Measurements from ENCODE around the gene SCN1A. TPM values are rescaled to one million over a fixed set of nuclear protein-coding genes. Genes with fewer than 3 reads are reported as not detected.

The SCN1A gene
- total and polyA plus RNA-seq, 2 experiments from 2014 or later, result 1.2 to 1.3 TPM

- Histone ChIP-seq H3K36me3 (ENCODE audit: insufficient read depth) (no peaks in the 10 kb centered on the region), H4K20me1 (replicated peaks; ENCODE audit: insufficient read depth) (no peaks in the 10 kb centered on the region), H3K79me2 (replicated peaks; ENCODE audit: insufficient read depth) (no peaks in the 10 kb centered on the region), H3K4me1 (ENCODE audit: insufficient read depth) (0 out of 2 replicates have a peak, but pooled peaks cover 5% of the 10 kb centered on the region), H3K4me2 (no peak overlapping the region), H3K4me3 (no peak overlapping the region), H2AFZ (peak overlapping the region; percentile 2; the same call in 1 of the 2 replicates), H3F3A (replicated peaks; ENCODE audit: low read depth) (no peaks in the 10 kb centered on the region), H3K27me3 (ENCODE audit: insufficient read depth) (no peaks in the 10 kb centered on the region), H3K9me2 (ENCODE audit: insufficient read depth) (no peaks in the 10 kb centered on the region), H3K27ac (ENCODE audit: low read depth) (no peak overlapping the region)
- H3K36me3 Mint-ChIP-seq (ENCODE audit: low read depth), result no peaks in the 10 kb centered on the region
- no peaks in the 10 kb centered on the region; the same call in 2 of the 3 replicates for H3K4me1 Mint-ChIP-seq
- H3K27me3 Mint-ChIP-seq (ENCODE audit: insufficient read depth, low read depth, poor library complexity), result peaks cover 2% of the 10 kb centered on the region
- H3K9me3 Mint-ChIP-seq, result no peaks in the 10 kb centered on the region
- H3K4me3 Mint-ChIP-seq, result no peak overlapping the region
- TF ChIP-seq REST (IDR thresholded peaks at IDR 0.05; ENCODE audit: unreplicated experiment), result no peak
- TF ChIP-seq ZNF331 (CRISPR knock-in tag; IDR thresholded peaks at IDR 0.05; ENCODE audit: low read depth), result no peak
- no peak for TF ChIP-seq ZNF462 (CRISPR knock-in tag; IDR thresholded peaks at IDR 0.05)
- no peak for TF ChIP-seq STAT1 (IDR thresholded peaks at IDR 0.05; ENCODE audit: unreplicated experiment)
- TF ChIP-seq EZH2 (IDR thresholded peaks at IDR 0.05; ENCODE audit: low read depth, unreplicated experiment), result no peak
- no peak for TF ChIP-seq CREB1 (CRISPR knock-in tag; IDR thresholded peaks at IDR 0.05; ENCODE audit: low read depth)
- TF ChIP-seq CTCF (conservative IDR thresholded peaks at IDR 0.05; ENCODE audit: low read depth in 2 of 2), result no peak
- no peak for TF ChIP-seq NANOG (IDR thresholded peaks at IDR 0.05; ENCODE audit: borderline replicate concordance)
- no peak for TF ChIP-seq JUNB (IDR thresholded peaks at IDR 0.05; ENCODE audit: unreplicated experiment)
- TF ChIP-seq ZNF114 (CRISPR knock-in tag; IDR thresholded peaks at IDR 0.05), result no peak
- ATAC-seq (no peak), DNase-seq (ENCODE audit: low spot score) (no peak)
- no peak overlapping the region for H3K27ac Mint-ChIP-seq
Measured at GRCh38 chr2:166167449-166167848, 39.6 kb upstream of the SCN1A start.

Measured in GM23338 (cell line).